ENCODE results near the gene AGO4. TPM values are rescaled to one million over a fixed set of nuclear protein-coding genes. Genes with fewer than 3 reads are reported as not detected.

AGO4 gene
- total RNA-seq, 1 experiment from 2014 or later, result 12.8 TPM

GRCh38 chr1:35894183-35894582, 86.4 kb downstream of the AGO4 start:
- whole genome bisulfite sequencing (ENCODE audit: extremely low coverage, insufficient read length, low lambda C conversion rate), result no CpG with 5 or more reads among the region's 6 CpGs
- Histone ChIP-seq H3K56ac (ENCODE audit: insufficient read length, low read depth, low read length) (no peak overlapping the region), H3K4ac (ENCODE audit: low read depth, low read length) (no peak overlapping the region), H4K20me1 (ENCODE audit: control insufficient read depth, insufficient read depth, insufficient read length) (no peaks in the 10 kb centered on the region), H2BK5ac (ENCODE audit: insufficient read length, low read length) (no peak overlapping the region), H3K18ac (ENCODE audit: insufficient read length, low read depth, low read length) (no peak overlapping the region), H2BK15ac (ENCODE audit: low read depth, low read length) (no peak overlapping the region), H3K23me2 (ENCODE audit: insufficient read length, low read depth, low read length, poor library complexity, severe bottlenecking) (no peaks in the 10 kb centered on the region), H4K91ac (ENCODE audit: insufficient read length, low read depth, low read length) (no peak overlapping the region), H3K23ac (ENCODE audit: insufficient read length, low read depth, low read length) (no peak overlapping the region), H3K79me2 (ENCODE audit: insufficient read depth, low read length) (no peaks in the 10 kb centered on the region), H3K27me3 (ENCODE audit: insufficient read depth, low read length) (no peaks in the 10 kb centered on the region), H2BK120ac (ENCODE audit: low read depth, low read length, poor library complexity, severe bottlenecking) (no peak overlapping the region), H2AK5ac (ENCODE audit: insufficient read length, low read length) (no peak overlapping the region), H3K79me1 (ENCODE audit: insufficient read depth, low read depth, low read length, poor library complexity, severe bottlenecking) (peaks cover 3% of the 10 kb centered on the region), H3T11ph (ENCODE audit: low read length) (no peak overlapping the region), H3K27ac (ENCODE audit: insufficient read length, low read depth, low read length) (no peak overlapping the region), H4K8ac (replicated peaks; ENCODE audit: insufficient read length, low read depth, low read length) (no peak overlapping the region), H4K5ac (ENCODE audit: insufficient read length, low read depth, low read length) (no peak overlapping the region), H3K9ac (ENCODE audit: extremely low read depth, insufficient read length, low read length) (no peak overlapping the region), H2AFZ (ENCODE audit: low read length) (no peak overlapping the region), H3K4me2 (ENCODE audit: insufficient read depth, insufficient read length, low read length) (no peak overlapping the region), H2BK12ac (ENCODE audit: insufficient read length, low read depth, low read length) (no peak overlapping the region), H2BK20ac (ENCODE audit: low read depth, low read length, poor library complexity, severe bottlenecking) (no peak overlapping the region), H3K4me1 (ENCODE audit: insufficient read depth, low read length) (no peaks in the 10 kb centered on the region), H3K9me3 (ENCODE audit: control insufficient read depth, low read depth, low read length) (no peaks in the 10 kb centered on the region), H3K14ac (ENCODE audit: insufficient read depth, low read length) (no peak overlapping the region)
- DNase-seq, result no peak
- TF ChIP-seq CTCF (conservative IDR thresholded peaks at IDR 0.05), result no peak
- Mint-ChIP-seq H3K4me3 (no peak overlapping the region), H3K27ac (peak overlapping the region; percentile 2 to 41 (median 20); a peak in 2 of 7 replicates), H3K27me3 (ENCODE audit: low read depth) (no peaks in the 10 kb centered on the region), H3K4me1 (no peaks in the 10 kb centered on the region), H3K36me3 (ENCODE audit: insufficient read depth in 1 of 3, low read depth in 3 of 3) (peaks cover 39 to 94% (median 81%) of the 10 kb centered on the region in 3 experiments; a peak in 6 of 7 replicates), H3K9me3 (no peaks in the 10 kb centered on the region)

Measured in H9 (cell line).